K562 (cell line): Measurements from ENCODE around the gene RADX. TPM values are rescaled to one million over a fixed set of nuclear protein-coding genes. Genes with fewer than 3 reads are reported as not detected.

ENCODE experiments used
- ATAC-seq: fragments of 200-7000 bp; cut with Tn5 transposase; 3 replicates; pipeline ENCODE4 v1.9.1; 2020; ENCODE audit warnings: moderate library complexity
- BruUV-seq: library from RNA; stranded (reverse); fragments of 400-500 nt; replicated peaks from 2 replicates; lab custom pipeline; 2021; lab: Mats Ljungman, UMichigan
- CTCF ChIA-PET: fragments of 300-600 bp; formaldehyde crosslinking; extraction: SDS; loops from one replicate; lab custom pipeline; 2021; ENCODE audit warnings: low intra/inter-chr PET ratio; lab: Yijun Ruan, JAX
- POLR2A ChIA-PET: fragments of 300-600, 350-650 bp; sonication (Branson Sonifier 250); formaldehyde crosslinking; extraction: SDS; loops from one replicate; lab custom pipeline; 2021; ENCODE audit warnings: antibody characterized with exemption, inconsistent platforms; lab: Yijun Ruan, JAX
- DNase-seq, 4 experiments: peaks; one replicate each; pipeline versions ENCODE4 v3.0.0 to v3.0.0-alpha.2; 2011 to 2018; ENCODE audit warnings: low spot score in 3 of 4, mixed read lengths in 3 of 4; ENCODE audit errors: extremely low read depth in 1 of 4
- FAIRE-seq: peaks from 2 replicates; lab custom pipeline; 2011; peaks lifted over from hg19 to GRCh38; lab: Jason Lieb, UNC
- H2AFZ ChIP-seq: 2 replicates; pipeline ENCODE4 v1.6.0; 2011; ENCODE audit warnings: low read depth, low read length, control low read depth, inconsistent platforms
- H3K27ac ChIP-seq: fragments of 200-600 bp; 3 replicates; pipeline ENCODE4 v1.8.0; 2011; ENCODE audit warnings: low read depth, mild to moderate bottlenecking, control low read depth, inconsistent platforms, low read length, moderate library complexity, mixed read lengths; ENCODE audit errors: extremely low read depth
- H3K27me3 ChIP-seq, 2 experiments: fragments of 300-600 bp in 1 of 2; 2 replicates in 1 of 2; 3 replicates in 1 of 2; pipeline versions ENCODE4 v1.6.0 to v1.8.0; 2011; ENCODE audit warnings: inconsistent platforms in 2 of 2, low read length in 2 of 2, mild to moderate bottlenecking in 1 of 2, mixed read lengths in 1 of 2, moderate library complexity in 1 of 2; ENCODE audit not compliant: control insufficient read depth in 2 of 2, insufficient read depth in 2 of 2
- H3K36me3 ChIP-seq: fragments of 300-600 bp; 3 replicates; pipeline ENCODE4 v1.8.0; 2011; ENCODE audit warnings: mild to moderate bottlenecking, low read length, inconsistent platforms; ENCODE audit not compliant: control insufficient read depth, insufficient read depth
- H3K4me1 ChIP-seq, 2 experiments: fragments of 200-600 bp in 1 of 2; replicated peaks in 1 of 2; 2 replicates in 1 of 2; 3 replicates in 1 of 2; pipeline versions ENCODE4 v1.5.1 to v1.8.0; 2011; ENCODE audit warnings: inconsistent platforms in 2 of 2, low read length in 2 of 2, mild to moderate bottlenecking in 1 of 2, mixed read lengths in 1 of 2, moderate library complexity in 1 of 2; ENCODE audit not compliant: control insufficient read depth in 2 of 2, insufficient read depth in 2 of 2
- H3K4me2 ChIP-seq: 2 replicates; pipeline ENCODE4 v1.6.1; 2011; ENCODE audit warnings: low read length, control low read depth, inconsistent platforms, mixed read lengths; ENCODE audit not compliant: insufficient read depth
- H3K4me3 ChIP-seq: fragments of 200-600 bp; sonication (generic), shearing (Covaris generic); 2 replicates; pipeline ENCODE4 v1.5.1; 2016; ENCODE audit warnings: control low read depth, inconsistent platforms
- H3K79me2 ChIP-seq: fragments of 200-600 bp; 3 replicates; pipeline ENCODE4 v1.8.0; 2011; ENCODE audit warnings: low read length, inconsistent platforms; ENCODE audit not compliant: control insufficient read depth, insufficient read depth
- H3K9ac ChIP-seq, 2 experiments: 2 replicates each; pipeline versions ENCODE4 v1.6.0 to v1.6.1; 2011; ENCODE audit warnings: low read depth in 2 of 2, low read length in 2 of 2, control low read depth in 1 of 2, inconsistent platforms in 1 of 2, mild to moderate bottlenecking in 1 of 2, mixed read lengths in 1 of 2; ENCODE audit not compliant: insufficient read depth in 1 of 2
- H3K9me1 ChIP-seq: one replicate; pipeline ENCODE4 v1.6.0; 2011; ENCODE audit warnings: inconsistent platforms, mild to moderate bottlenecking, low read length, moderate library complexity; ENCODE audit not compliant: control insufficient read depth, insufficient read depth
- H3K9me3 ChIP-seq: replicated peaks from 2 replicates; pipeline ENCODE4 v1.5.1; 2011; ENCODE audit warnings: low read depth, low read length, inconsistent platforms; ENCODE audit not compliant: control insufficient read depth, insufficient read depth
- H4K20me1 ChIP-seq: replicated peaks from 2 replicates; pipeline ENCODE4 v1.6.1; 2011; ENCODE audit warnings: low read length, inconsistent platforms, mixed read lengths; ENCODE audit not compliant: control insufficient read depth, insufficient read depth
- ARHGAP35 ChIP-seq: fragments of 450-650 bp; IDR thresholded peaks from 2 replicates; pipeline ENCODE4 v1.6.1; 2018; ENCODE audit not compliant: partially characterized antibody
- CAMTA2 ChIP-seq: fragments of 250-450 bp; sonication (Bioruptor Pico); conservative IDR thresholded peaks from 2 replicates; pipeline ENCODE4 v1.5.1; 2022
- ESRRB ChIP-seq: fragments of 250-450 bp; sonication (Bioruptor Pico); IDR thresholded peaks from 2 replicates; pipeline ENCODE4 v1.5.0; 2020; ENCODE audit warnings: mild to moderate bottlenecking, moderate library complexity, borderline replicate concordance
- FOSL1 ChIP-seq: fragments of 200-800 bp; sonication (Bioruptor generic); conservative IDR thresholded peaks from 2 replicates; pipeline ENCODE4 v1.6.1; 2016; ENCODE audit warnings: missing genetic modification characterization, missing compliant biosample characterization
- GTF2A2 ChIP-seq: IDR thresholded peaks from 2 replicates; pipeline ENCODE4 v1.6.1; 2016; ENCODE audit warnings: mild to moderate bottlenecking, missing genetic modification characterization, missing compliant biosample characterization
- HEY1 ChIP-seq: fragments of 250-450 bp; sonication (Bioruptor Pico); IDR thresholded peaks from 2 replicates; pipeline ENCODE4 v1.5.0; 2020; ENCODE audit warnings: mild to moderate bottlenecking, moderate library complexity, borderline replicate concordance
- HOXB6 ChIP-seq: fragments of 250-450 bp; sonication (Bioruptor Pico); IDR thresholded peaks from 2 replicates; pipeline ENCODE4 v1.5.1; 2022; ENCODE audit warnings: mild to moderate bottlenecking, borderline replicate concordance
- MEF2A ChIP-seq: IDR thresholded peaks from 2 replicates; pipeline ENCODE4 v1.6.1; 2011; ENCODE audit warnings: low read depth, mild to moderate bottlenecking, low read length, moderate library complexity; ENCODE audit not compliant: control insufficient read depth
- NFIX ChIP-seq: fragments of 250-450 bp; sonication (Bioruptor Pico); IDR thresholded peaks from 2 replicates; pipeline ENCODE4 v1.4.0; 2020; ENCODE audit warnings: low read depth, mild to moderate bottlenecking, moderate library complexity
- NR4A1 ChIP-seq, 2 experiments: fragments of 250-450 bp in 1 of 2; fragments of 450-650 bp in 1 of 2; sonication (Bioruptor Pico) in 1 of 2; IDR thresholded peaks; 2 replicates each; pipeline versions ENCODE4 v1.4.0 to v1.6.1; 2016 to 2020; ENCODE audit warnings: mild to moderate bottlenecking in 2 of 2, missing compliant biosample characterization in 1 of 2, missing genetic modification characterization in 1 of 2, moderate library complexity in 1 of 2
- RCOR1 ChIP-seq, 2 experiments: IDR thresholded peaks; 2 replicates each; pipeline ENCODE4 v1.6.1; 2012; ENCODE audit warnings: low read depth in 2 of 2, low read length in 2 of 2, borderline replicate concordance in 1 of 2, improper control_type of control experiment in 1 of 2
- SMARCE1 ChIP-seq: fragments of 450-650 bp; IDR thresholded peaks from 2 replicates; pipeline ENCODE4 v1.7.1; 2016; ENCODE audit warnings: mild to moderate bottlenecking
- TBP ChIP-seq: optimal IDR thresholded peaks from 2 replicates; pipeline ENCODE3; 2011; ENCODE audit warnings: low read depth, low read length, improper control_type of control experiment
- THRA ChIP-seq: fragments of 450-650 bp; IDR thresholded peaks from 2 replicates; pipeline ENCODE4 v1.6.1; 2017; ENCODE audit warnings: mild to moderate bottlenecking, moderate library complexity
- ZNF217 ChIP-seq: sonication (generic); formaldehyde crosslinking; IDR thresholded peaks from 2 replicates; pipeline ENCODE4 v1.8.0; 2022; ENCODE audit warnings: mild to moderate bottlenecking, missing genetic modification reagents
- ZNF695 ChIP-seq: fragments of 450-650 bp; formaldehyde crosslinking; IDR thresholded peaks from 2 replicates; pipeline ENCODE4 v1.4.0; 2020; ENCODE audit warnings: mild to moderate bottlenecking, moderate library complexity
- WGBS: fragments of 100-300 bp; shearing (Covaris generic); methylation state at CpG from one replicate; pipeline ENCODE4 v1.1.6; 2016; ENCODE audit warnings: low coverage, mixed read lengths; ENCODE audit not compliant: insufficient coverage; ENCODE audit errors: missing lambda C conversion rate; 5-methylcytosine and 5-hydroxymethylcytosine counted together
- in situ Hi-C: fragments of 300-500 bp; cut with MboI; formaldehyde crosslinking; loops from 4 replicates; pipeline ENCODE4 v1.15.0; 2018; ENCODE audit warnings: inconsistent platforms, mixed read lengths
- intact Hi-C: fragments of 100-400 bp; cut with micrococcal nuclease; formaldehyde crosslinking; loops from 2 replicates; pipeline ENCODE4 v1.14.2; 2022
- polyA plus RNA-seq, 8 experiments: library from polyadenylated mRNA; depleted of rRNA in 4 of 8; stranded (reverse) in 5 of 8; unstranded in 3 of 8; fragments of >200 nt; fragmentation: Nextera tagmentation in 2 of 8; fragmentation: Illumina TruSeq in 1 of 8; extraction: Ambion mirVana in 2 of 8; extraction: Trizol in 1 of 8; gene quantifications; 2 replicates each; pipeline versions ENCODE4 v1.2.1 to v1.2.3, GENCODE V29; 2011 to 2014; ENCODE audit warnings: inconsistent platforms in 1 of 8, missing spikeins in 1 of 8
- total RNA-seq, 7 experiments: library from RNA; depleted of rRNA in 6 of 7; stranded (reverse); fragments of >200 nt in 6 of 7; fragmentation: Illumina TruSeq in 2 of 7; extraction: Trizol in 2 of 7; gene quantifications; 2 replicates each; pipeline versions ENCODE4 v1.2.1 to v1.2.3, GENCODE V29; 2011 to 2021; ENCODE audit warnings: low replicate concordance in 1 of 7

The RADX gene
- total and polyA plus RNA-seq, 9 of the 15 experiments (the other 6 are each of a cell fraction or from before 2014, with no cell fraction given): 0.03 to 0.40 (median 0.12) TPM; not detected in 1

- TF ChIP-seq NFIX (CRISPR knock-in tag) (no peak), SMARCE1 (no peak), FOSL1 (tag) (no peak), TBP (no peak)
- TF ChIP-seq, all 486 proteins: peak for 0
- FAIRE-seq (no peak), ATAC-seq (no peak), DNase-seq (no peak)
- CTCF ChIA-PET: no interaction called here
- intact Hi-C loops (no loop called here), in situ Hi-C loops (no loop called here)
- H2AFZ ChIP-seq: no peak overlapping the region
- 0% methylated on average over 2 of the region's 2 CpGs for WGBS
- H3K4me2 ChIP-seq: no peak overlapping the region
- POLR2A ChIA-PET: no interaction called here
- H3K9me3 ChIP-seq: no peaks in the 10 kb centered on the region
- no TSS peak for BruUV-seq
- no peaks in the 10 kb centered on the region for H3K36me3 ChIP-seq
- no peaks in the 10 kb centered on the region for H4K20me1 ChIP-seq
- no peaks in the 10 kb centered on the region for H3K9me1 ChIP-seq
- no peak overlapping the region for H3K4me3 ChIP-seq
- H3K27me3 ChIP-seq: no peaks in the 10 kb centered on the region
- no peaks in the 10 kb centered on the region for H3K4me1 ChIP-seq
- H3K9ac ChIP-seq: no peak overlapping the region
- H3K79me2 ChIP-seq: no peaks in the 10 kb centered on the region
- H3K27ac ChIP-seq: no peak overlapping the region
Observed at GRCh38 chrX:106564986-106565385, 46.8 kb upstream of the RADX start.

GRCh38 chrX:106566362-106566761 is 45.4 kb upstream of the RADX start:
- no peak for ATAC-seq
- FAIRE-seq: no peak
- H2AFZ ChIP-seq: no peak overlapping the region
- H3K9me3 ChIP-seq: no peaks in the 10 kb centered on the region
- H3K4me1 ChIP-seq: no peaks in the 10 kb centered on the region
- intact Hi-C loops: no loop called here
- no peak overlapping the region for H3K4me2 ChIP-seq
- no peaks in the 10 kb centered on the region for H3K9me1 ChIP-seq
- WGBS: 0% methylated on average over 6 of the region's 8 CpGs
- H3K79me2 ChIP-seq: no peaks in the 10 kb centered on the region
- H3K27me3 ChIP-seq: no peaks in the 10 kb centered on the region
- ChIA-PET POLR2A (no interaction called here), CTCF (no interaction called here)
- in situ Hi-C loops: no loop called here
- no peak overlapping the region for H3K9ac ChIP-seq
- H3K36me3 ChIP-seq: no peaks in the 10 kb centered on the region
- H3K27ac ChIP-seq: no peak overlapping the region
- H4K20me1 ChIP-seq: no peaks in the 10 kb centered on the region
- no peak overlapping the region for H3K4me3 ChIP-seq
- no TSS peak for BruUV-seq
- DNase-seq: no peak
- TF ChIP-seq NR4A1 (CRISPR knock-in tag; IDR thresholded peaks at IDR 0.05) (no peak), NR4A1 (tag; IDR thresholded peaks at IDR 0.05) (no peak), RCOR1 (IDR thresholded peaks at IDR 0.05; ENCODE audit: borderline replicate concordance in 1 of 2, low read depth in 2 of 2, low read length in 2 of 2) (no peak), THRA (no peak), CAMTA2 (CRISPR knock-in tag) (no peak), GTF2A2 (tag) (no peak), ARHGAP35 (no peak), ZNF217 (CRISPR knock-in tag) (no peak), ZNF695 (CRISPR knock-in tag) (no peak), HEY1 (CRISPR knock-in tag) (no peak), MEF2A (no peak), HOXB6 (CRISPR knock-in tag) (no peak), ESRRB (CRISPR knock-in tag) (no peak)
